A549 (cell line): ENCODE results near the gene SOHLH2. TPM values are rescaled to one million over a fixed set of nuclear protein-coding genes. Genes with fewer than 3 reads are reported as not detected.

Experiments
- ATAC-seq, 2 experiments: fragments of 200-7000 bp in 1 of 2; fragments of >200 bp in 1 of 2; cut with Nextera tagmentation in 1 of 2; cut with Tn5 transposase in 1 of 2; 3 replicates each; pipeline versions ENCODE4 v1.8.0 to v1.9.1; 2018 to 2020; ENCODE audit warnings: mild to moderate bottlenecking in 1 of 2, moderate library complexity in 1 of 2
- CTCF ChIA-PET: fragments of 300-600 bp; sonication (Branson Sonifier 250); formaldehyde crosslinking; extraction: SDS; loops from one replicate; lab custom pipeline; 2021; ENCODE audit warnings: antibody characterized with exemption, inconsistent platforms; lab: Yijun Ruan, JAX
- POLR2A ChIA-PET: fragments of 350-600 bp; formaldehyde crosslinking; extraction: SDS; loops from one replicate; lab custom pipeline; 2021; ENCODE audit warnings: antibody characterized with exemption, inconsistent platforms; lab: Yijun Ruan, JAX
- DNase-seq, 2 experiments: peaks; one replicate each; pipeline versions ENCODE4 v3.0.0 to v3.0.0-alpha.2; 2011 to 2016; ENCODE audit warnings: low read depth in 1 of 2, low spot score in 1 of 2
- FAIRE-seq: peaks from 2 replicates; lab custom pipeline; 2011; peaks lifted over from hg19 to GRCh38; lab: Jason Lieb, UNC
- H3K27ac ChIP-seq, 2 experiments: fragments of >200 bp; sonication (Bioruptor Twin); formaldehyde crosslinking; 3 replicates each; pipeline ENCODE4 v1.5.1; 2016 to 2017
- H3K4me1 ChIP-seq: fragments of >200 bp; sonication (Bioruptor Twin); formaldehyde crosslinking; 3 replicates; pipeline ENCODE4 v1.6.1; 2016
- H3K4me2 ChIP-seq: fragments of >200 bp; sonication (Bioruptor Twin); formaldehyde crosslinking; 3 replicates; pipeline ENCODE4 v1.6.1; 2016
- H3K4me3 ChIP-seq: fragments of >200 bp; sonication (Bioruptor Twin); formaldehyde crosslinking; 3 replicates; pipeline ENCODE4 v1.5.1; 2016
- H3K9me3 ChIP-seq: fragments of >200 bp; sonication (Bioruptor Twin); formaldehyde crosslinking; 3 replicates; pipeline ENCODE4 v1.6.1; 2016
- CHD2 ChIP-seq: fragments of 150-350 bp; IDR thresholded peaks from 2 replicates; pipeline ENCODE4 v1.6.1; 2014; ENCODE audit warnings: low read length; ENCODE audit not compliant: partially characterized antibody
- EP300 ChIP-seq, 2 experiments: fragments of >200 bp; sonication (Bioruptor Twin); formaldehyde crosslinking; IDR thresholded peaks; 2 replicates in 1 of 2; 3 replicates in 1 of 2; pipeline ENCODE4 v1.6.1; 2016 to 2017
- ESRRA ChIP-seq: fragments of 150-350 bp; IDR thresholded peaks from 2 replicates; pipeline ENCODE4 v1.6.1; 2014; ENCODE audit warnings: mild to moderate bottlenecking, low read length, borderline replicate concordance
- FOSB ChIP-seq: fragments of 250-450 bp; sonication (Bioruptor Pico); IDR thresholded peaks from 2 replicates; pipeline ENCODE4 v1.5.0; 2020; ENCODE audit warnings: mild to moderate bottlenecking, moderate library complexity
- FOXS1 ChIP-seq: fragments of 250-450 bp; sonication (Bioruptor Pico); IDR thresholded peaks from 2 replicates; pipeline ENCODE4 v1.5.0; 2020; ENCODE audit warnings: mild to moderate bottlenecking, moderate library complexity
- MAFK ChIP-seq: fragments of 450-650 bp; IDR thresholded peaks from 2 replicates; pipeline ENCODE4 v1.6.1; 2014; ENCODE audit not compliant: partially characterized antibody
- POLR2AphosphoS2 ChIP-seq: conservative IDR thresholded peaks from 2 replicates; pipeline ENCODE4 v1.6.1; 2012; ENCODE audit warnings: low read length, improper control_type of control experiment, inconsistent platforms
- RFX5 ChIP-seq: fragments of 450-650 bp; IDR thresholded peaks from 2 replicates; pipeline ENCODE4 v1.7.1; 2014; ENCODE audit warnings: antibody characterized with exemption, mild to moderate bottlenecking, moderate library complexity
- SMC3 ChIP-seq: fragments of >200 bp; sonication (Bioruptor Twin); formaldehyde crosslinking; IDR thresholded peaks from 3 replicates; pipeline ENCODE4 v1.6.1; 2018; ENCODE audit warnings: inconsistent platforms
- TFCP2L1 ChIP-seq: fragments of 250-450 bp; sonication (Bioruptor Pico); IDR thresholded peaks from 2 replicates; pipeline ENCODE4 v1.5.0; 2021; ENCODE audit warnings: mild to moderate bottlenecking
- TP53 ChIP-seq: fragments of 250-450 bp; sonication (Bioruptor Pico); IDR thresholded peaks from 2 replicates; pipeline ENCODE4 v1.5.0; 2021; ENCODE audit warnings: mild to moderate bottlenecking, moderate library complexity
- ZC3H11A ChIP-seq: fragments of 450-650 bp; IDR thresholded peaks from 2 replicates; pipeline ENCODE4 v1.6.1; 2014; ENCODE audit warnings: antibody characterized with exemption, mild to moderate bottlenecking
- ZFP36 ChIP-seq: fragments of 450-650 bp; IDR thresholded peaks from 2 replicates; pipeline ENCODE4 v1.6.1; 2014; ENCODE audit warnings: borderline replicate concordance; ENCODE audit not compliant: partially characterized antibody
- ZSCAN20 ChIP-seq: fragments of 250-450 bp; sonication (Bioruptor Pico); IDR thresholded peaks from 2 replicates; pipeline ENCODE4 v1.8.0; 2022; ENCODE audit warnings: mild to moderate bottlenecking, moderate library complexity
- WGBS: methylation state at CpG from one replicate; pipeline ENCODE4 v1.1.6; 2017; ENCODE audit errors: missing lambda C conversion rate; 5-methylcytosine and 5-hydroxymethylcytosine counted together
- polyA plus RNA-seq, 4 experiments: library from polyadenylated mRNA; depleted of rRNA in 3 of 4; stranded (reverse); fragments of >200 nt; fragmentation: RNase III in 1 of 4; extraction: RNeasy Plus Mini Kit Qiagen cat#74134 plus additional on column Dnase treatment in 1 of 4; gene quantifications; 2 replicates in 3 of 4; 3 replicates in 1 of 4; pipeline ENCODE4 v1.2.3, GENCODE V29; 2011 to 2017
- TF ChIP-seq, protein P1 (sequence below): fragments of 250-450 bp; sonication (Bioruptor Pico); IDR thresholded peaks from 2 replicates; pipeline ENCODE4 v1.5.0; 2021; ENCODE audit warnings: mild to moderate bottlenecking, moderate library complexity, borderline replicate concordance
- TF ChIP-seq, protein P2 (sequence below): fragments of 150-350 bp; IDR thresholded peaks from 2 replicates; pipeline ENCODE4 v1.6.1; 2014; ENCODE audit warnings: low read depth, mild to moderate bottlenecking, low read length
- TF ChIP-seq, protein P3 (sequence below): IDR thresholded peaks from 2 replicates; pipeline ENCODE4 v1.6.1; 2012; ENCODE audit warnings: low read depth, borderline replicate concordance

Gene SOHLH2
- polyA plus RNA-seq, 2 of the 4 experiments (the other 2 are of a cell fraction), result 0.14 TPM; not detected in 1

DNA sequence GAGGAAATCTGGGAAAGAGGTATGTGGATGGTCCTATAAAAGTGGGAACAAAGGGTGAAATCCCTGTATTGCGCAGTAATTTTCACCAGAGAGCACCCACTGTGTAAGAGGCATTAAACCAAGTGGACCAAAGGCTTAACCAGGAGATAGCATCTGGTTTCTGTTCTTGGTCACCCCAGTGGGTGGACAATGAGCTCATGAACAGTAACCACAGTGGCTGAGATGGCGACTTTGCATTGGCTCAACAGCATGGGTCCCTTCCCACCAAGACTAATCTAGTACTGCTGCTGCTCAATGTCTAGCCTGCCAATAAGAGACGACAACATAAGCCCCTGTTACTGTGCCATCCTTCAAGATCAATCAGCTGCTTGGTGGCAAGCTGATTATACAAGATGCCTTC, 46.7 kb upstream of the SOHLH2 start:
- TF ChIP-seq CHD2 (no peak), EP300 (IDR thresholded peaks at IDR 0.05) (no peak), TFCP2L1 (CRISPR knock-in tag) (no peak)
- TF ChIP-seq, protein P1, sequence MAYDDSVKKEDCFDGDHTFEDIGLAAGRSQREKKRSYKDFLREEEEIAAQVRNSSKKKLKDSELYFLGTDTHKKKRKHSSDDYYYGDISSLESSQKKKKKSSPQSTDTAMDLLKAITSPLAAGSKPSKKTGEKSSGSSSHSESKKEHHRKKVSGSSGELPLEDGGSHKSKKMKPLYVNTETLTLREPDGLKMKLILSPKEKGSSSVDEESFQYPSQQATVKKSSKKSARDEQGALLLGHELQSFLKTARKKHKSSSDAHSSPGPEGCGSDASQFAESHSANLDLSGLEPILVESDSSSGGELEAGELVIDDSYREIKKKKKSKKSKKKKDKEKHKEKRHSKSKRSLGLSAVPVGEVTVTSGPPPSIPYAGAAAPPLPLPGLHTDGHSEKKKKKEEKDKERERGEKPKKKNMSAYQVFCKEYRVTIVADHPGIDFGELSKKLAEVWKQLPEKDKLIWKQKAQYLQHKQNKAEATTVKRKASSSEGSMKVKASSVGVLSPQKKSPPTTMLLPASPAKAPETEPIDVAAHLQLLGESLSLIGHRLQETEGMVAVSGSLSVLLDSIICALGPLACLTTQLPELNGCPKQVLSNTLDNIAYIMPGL (CRISPR knock-in tag), result no peak
- TF ChIP-seq, all 56 proteins: peak for 0
- Histone ChIP-seq H3K4me2 (no peak overlapping the region), H3K27ac (no peak overlapping the region), H3K9me3 (no peaks in the 10 kb centered on the region), H3K4me3 (no peak overlapping the region), H3K4me1 (no peaks in the 10 kb centered on the region)
- ATAC-seq, result no peak
- ChIA-PET CTCF (interaction anchor here (1.3 kb wide), 1 partner anchor 14 kb away, joined by 5 read pairs; no protein-coding TSS in a partner anchor), POLR2A (no interaction called here)
- FAIRE-seq, result no peak
- WGBS, result 19% methylated on average over 3 of the region's 3 CpGs
- no peak for DNase-seq

DNA sequence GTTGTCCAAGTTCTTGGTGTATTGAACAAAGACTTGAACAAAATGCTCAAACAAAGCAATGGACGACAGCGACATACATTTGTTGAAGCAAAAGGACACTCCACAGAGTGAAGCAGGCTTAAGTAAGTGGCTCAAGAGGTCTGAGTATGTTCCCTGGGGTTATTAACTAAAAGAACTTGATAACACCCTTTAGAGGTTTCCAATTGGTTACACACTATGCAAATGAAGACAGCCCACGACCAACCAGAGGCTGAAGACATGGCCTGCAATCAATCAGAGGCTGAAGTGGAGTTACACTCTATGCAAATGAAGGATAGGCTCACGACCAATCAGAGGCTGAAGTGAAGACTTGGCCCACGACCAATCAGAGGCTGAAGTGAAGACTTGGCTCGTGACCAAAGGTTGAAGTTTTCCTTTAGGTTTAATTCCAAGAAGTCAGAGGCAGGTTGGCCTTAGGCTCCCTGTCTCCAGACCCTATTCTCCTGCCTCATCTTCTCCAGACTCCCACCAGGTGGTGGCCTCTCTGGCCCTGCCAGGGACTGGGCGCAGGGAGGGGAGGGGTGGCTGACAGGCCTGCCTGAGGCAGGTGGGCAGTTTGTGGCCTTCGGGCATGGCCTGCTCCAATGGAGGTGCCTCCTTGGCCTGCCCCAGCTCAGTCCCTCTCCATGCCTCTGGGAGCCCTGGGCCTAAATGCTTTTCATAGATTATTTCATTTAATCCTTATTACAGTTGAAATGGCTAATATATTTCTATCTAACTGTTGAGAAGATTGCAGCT, 45.2 kb upstream of the SOHLH2 start:
- H3K27ac ChIP-seq, result no peak overlapping the region
- TF ChIP-seq POLR2AphosphoS2, result no peak
- TF ChIP-seq FOXS1, result no peak
- TF ChIP-seq ESRRA, result no peak
- TF ChIP-seq TP53, result no peak
- TF ChIP-seq, protein P2, sequence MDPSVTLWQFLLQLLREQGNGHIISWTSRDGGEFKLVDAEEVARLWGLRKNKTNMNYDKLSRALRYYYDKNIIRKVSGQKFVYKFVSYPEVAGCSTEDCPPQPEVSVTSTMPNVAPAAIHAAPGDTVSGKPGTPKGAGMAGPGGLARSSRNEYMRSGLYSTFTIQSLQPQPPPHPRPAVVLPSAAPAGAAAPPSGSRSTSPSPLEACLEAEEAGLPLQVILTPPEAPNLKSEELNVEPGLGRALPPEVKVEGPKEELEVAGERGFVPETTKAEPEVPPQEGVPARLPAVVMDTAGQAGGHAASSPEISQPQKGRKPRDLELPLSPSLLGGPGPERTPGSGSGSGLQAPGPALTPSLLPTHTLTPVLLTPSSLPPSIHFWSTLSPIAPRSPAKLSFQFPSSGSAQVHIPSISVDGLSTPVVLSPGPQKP, result no peak
- no peak for TF ChIP-seq FOSB (CRISPR knock-in tag)
- TF ChIP-seq EP300 (IDR thresholded peaks at IDR 0.05), result no peak
- TF ChIP-seq, protein P1 (CRISPR knock-in tag), result no peak
- no peak for TF ChIP-seq ZC3H11A
- TF ChIP-seq ZFP36, result no peak
- TF ChIP-seq RFX5, result no peak
- TF ChIP-seq MAFK, result no peak
- no peak for TF ChIP-seq ZSCAN20
- TF ChIP-seq, protein P3, sequence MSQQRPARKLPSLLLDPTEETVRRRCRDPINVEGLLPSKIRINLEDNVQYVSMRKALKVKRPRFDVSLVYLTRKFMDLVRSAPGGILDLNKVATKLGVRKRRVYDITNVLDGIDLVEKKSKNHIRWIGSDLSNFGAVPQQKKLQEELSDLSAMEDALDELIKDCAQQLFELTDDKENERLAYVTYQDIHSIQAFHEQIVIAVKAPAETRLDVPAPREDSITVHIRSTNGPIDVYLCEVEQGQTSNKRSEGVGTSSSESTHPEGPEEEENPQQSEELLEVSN, result no peak
- TF ChIP-seq SMC3, result no peak
- TF ChIP-seq, all 56 proteins: peak for 0
- H3K9me3 ChIP-seq, result no peaks in the 10 kb centered on the region
- no peak for ATAC-seq
- ChIA-PET CTCF (interaction anchor here (0.9 kb wide), 1 partner anchor 13 kb away, joined by 4 read pairs; no protein-coding TSS in a partner anchor), POLR2A (no interaction called here)
- H3K4me1 ChIP-seq, result no peaks in the 10 kb centered on the region
- no peak for DNase-seq
- WGBS, result 27% methylated on average over 8 of the region's 8 CpGs
- no peak overlapping the region for H3K4me2 ChIP-seq
- no peak for FAIRE-seq
- H3K4me3 ChIP-seq, result no peak overlapping the region
